Endothelial cell of umbilical vein (primary cell): ENCODE data around the gene KIAA0825. TPM values are rescaled to one million over a fixed set of nuclear protein-coding genes. Genes with fewer than 3 reads are reported as not detected.

ENCODE experiments used
- BruUV-seq: library from RNA; stranded (reverse); fragments of 400-500 nt; replicated peaks from 2 replicates; lab custom pipeline; 2021; lab: Mats Ljungman, UMichigan
- CTCF ChIA-PET: fragments of 300-600, 350-600 bp; sonication (Branson Sonifier 250); formaldehyde crosslinking; loops from one replicate; lab custom pipeline; 2021; ENCODE audit warnings: antibody characterized with exemption, inconsistent platforms; lab: Charles Lee
- POLR2A ChIA-PET: fragments of 300-600, 350-600 bp; sonication (Branson Sonifier 250); formaldehyde crosslinking; loops from one replicate; lab custom pipeline; 2021; ENCODE audit warnings: antibody characterized with exemption, inconsistent platforms; lab: Charles Lee
- DNase-seq: peaks from one replicate; pipeline ENCODE4 v3.0.0-alpha.2; 2011; ENCODE audit warnings: low read depth, low spot score
- FAIRE-seq: peaks from 2 replicates; lab custom pipeline; 2011; peaks lifted over from hg19 to GRCh38; lab: Jason Lieb, UNC
- H2AFZ ChIP-seq: 2 replicates; pipeline ENCODE4 v1.6.0; 2012; ENCODE audit warnings: low read depth, low read length, control low read depth, inconsistent platforms
- H3K27ac ChIP-seq: 2 replicates; pipeline ENCODE4 v1.5.1; 2011; ENCODE audit warnings: low read depth, mild to moderate bottlenecking, control low read depth, low read length, moderate library complexity; ENCODE audit not compliant: insufficient read depth
- H3K27me3 ChIP-seq, 2 experiments: 2 replicates each; pipeline versions ENCODE4 v1.6.0 to v1.6.1; 2011; ENCODE audit warnings: low read length in 2 of 2, mixed read lengths in 1 of 2; ENCODE audit not compliant: control insufficient read depth in 2 of 2, insufficient read depth in 2 of 2
- H3K36me3 ChIP-seq, 2 experiments: 2 replicates in 1 of 2; 3 replicates in 1 of 2; pipeline ENCODE4 v1.5.1; 2011; ENCODE audit warnings: low read length in 2 of 2, mild to moderate bottlenecking in 1 of 2, moderate library complexity in 1 of 2; ENCODE audit not compliant: control insufficient read depth in 2 of 2, insufficient read depth in 2 of 2; ENCODE audit errors: extremely low read depth in 1 of 2
- H3K4me1 ChIP-seq: 3 replicates; pipeline ENCODE4 v1.5.1; 2011; ENCODE audit warnings: mild to moderate bottlenecking, low read length; ENCODE audit not compliant: control insufficient read depth, insufficient read depth; ENCODE audit errors: extremely low read depth
- H3K4me2 ChIP-seq: 2 replicates; pipeline ENCODE4 v1.6.1; 2011; ENCODE audit warnings: low read length, control low read depth, mixed read lengths; ENCODE audit not compliant: insufficient read depth
- H3K4me3 ChIP-seq, 3 experiments: fragments of 200-600 bp in 1 of 3; sonication (generic), shearing (Covaris generic) in 1 of 3; replicated peaks in 1 of 3; 2 replicates each; pipeline ENCODE4 v1.5.1; 2011 to 2016; ENCODE audit warnings: control low read depth in 3 of 3, low read length in 3 of 3, mild to moderate bottlenecking in 2 of 3, inconsistent platforms in 1 of 3, low read depth in 1 of 3, moderate library complexity in 1 of 3; ENCODE audit not compliant: insufficient read depth in 1 of 3
- H3K79me2 ChIP-seq: 2 replicates; pipeline ENCODE4 v1.6.0; 2012; ENCODE audit warnings: low read length, inconsistent platforms; ENCODE audit not compliant: control insufficient read depth, insufficient read depth
- H3K9ac ChIP-seq: replicated peaks from 2 replicates; pipeline ENCODE3; 2011; ENCODE audit warnings: low read length, control low read depth; ENCODE audit not compliant: insufficient read depth; ENCODE audit errors: extremely low read depth
- H3K9me1 ChIP-seq: replicated peaks from 3 replicates; pipeline ENCODE4 v1.6.0; 2011; ENCODE audit warnings: mild to moderate bottlenecking, low read length; ENCODE audit not compliant: control insufficient read depth, insufficient read depth; ENCODE audit errors: extremely low read depth
- H3K9me3 ChIP-seq: replicated peaks from 2 replicates; pipeline ENCODE4 v1.5.1; 2012; ENCODE audit warnings: low read length, inconsistent platforms; ENCODE audit not compliant: control insufficient read depth, insufficient read depth
- H4K20me1 ChIP-seq: replicated peaks from 2 replicates; pipeline ENCODE3; 2011; ENCODE audit warnings: mild to moderate bottlenecking, low read length; ENCODE audit not compliant: control insufficient read depth, insufficient read depth; ENCODE audit errors: extremely low read depth
- EZH2 ChIP-seq: IDR thresholded peaks from 2 replicates; pipeline ENCODE4 v1.6.1; 2012; ENCODE audit warnings: borderline replicate concordance, low read depth, mild to moderate bottlenecking, moderate library complexity, low read length, inconsistent platforms; ENCODE audit not compliant: severe bottlenecking
- FOS ChIP-seq: IDR thresholded peaks from 2 replicates; pipeline ENCODE4 v1.6.1; 2011; ENCODE audit warnings: mild to moderate bottlenecking, low read length, moderate library complexity, borderline replicate concordance; ENCODE audit not compliant: insufficient read depth
- GATA2 ChIP-seq: IDR thresholded peaks from 2 replicates; pipeline ENCODE4 v1.7.0; 2011; ENCODE audit warnings: low read depth, mild to moderate bottlenecking, moderate library complexity, mixed read lengths, low read length; ENCODE audit not compliant: insufficient read length, insufficient read depth
- JUN ChIP-seq: IDR thresholded peaks from 2 replicates; pipeline ENCODE4 v1.6.1; 2011; ENCODE audit warnings: borderline replicate concordance, low read depth; ENCODE audit not compliant: insufficient read length, insufficient read depth
- MAX ChIP-seq: IDR thresholded peaks from 2 replicates; pipeline ENCODE4 v1.6.1; 2011; ENCODE audit not compliant: insufficient read depth, insufficient read length
- MYC ChIP-seq: IDR thresholded peaks from one replicate; pipeline ENCODE4 v1.6.1; 2011; ENCODE audit warnings: mild to moderate bottlenecking, low read depth, low read length
- POLR2A ChIP-seq: IDR thresholded peaks from 2 replicates; pipeline ENCODE4 v1.6.1; 2012; ENCODE audit warnings: low read depth, mild to moderate bottlenecking, control low read depth, low read length
- POLR2AphosphoS5 ChIP-seq: IDR thresholded peaks from 2 replicates; pipeline ENCODE4 v1.6.1; 2012; ENCODE audit warnings: low read depth, mild to moderate bottlenecking, control low read depth, low read length, moderate library complexity; ENCODE audit not compliant: insufficient read depth
- dilution Hi-C: fragments of 300-500 bp; cut with MboI; formaldehyde crosslinking; loops from one replicate; pipeline ENCODE4 v1.15.0; 2019; ENCODE audit warnings: low sequenced_read_pairs; ENCODE audit not compliant: extremely low pct_ligation_motif_present
- intact Hi-C: fragments of 100-400 bp; cut with micrococcal nuclease; formaldehyde crosslinking; loops from one replicate; pipeline ENCODE4 v1.10.0; 2022
- polyA plus RNA-seq, 4 experiments: library from polyadenylated mRNA; depleted of rRNA in 3 of 4; stranded (reverse) in 3 of 4; unstranded in 1 of 4; fragments of >200 nt; gene quantifications; 2 replicates each; pipeline versions ENCODE4 v1.2.1 to v1.2.3, GENCODE V29; 2011 to 2012; ENCODE audit warnings: missing spikeins in 1 of 4
- total RNA-seq: library from RNA; stranded (reverse); gene quantifications from 2 replicates; pipeline ENCODE4 v1.2.3, GENCODE V29; 2021
- TF ChIP-seq, protein P1 (sequence below), 2 donors: IDR thresholded peaks; 1 replicate in 1 of 2; 2 replicates in 1 of 2; pipeline ENCODE4 v1.5.1; 2011; ENCODE audit warnings: low read length in 2 of 2, mild to moderate bottlenecking in 2 of 2, moderate library complexity in 2 of 2, control low read depth in 1 of 2, inconsistent platforms in 1 of 2, low read depth in 1 of 2; ENCODE audit not compliant: insufficient read depth in 1 of 2; ENCODE audit errors: extremely low read depth in 1 of 2

The KIAA0825 gene
- total and polyA plus RNA-seq, 2 donors (not counting 3 experiments of a cell fraction or from before 2014, with no cell fraction given) = 0.15 to 1.1 TPM

- Histone ChIP-seq H3K4me1 (no peaks in the 10 kb centered on the region), H3K9ac (no peak overlapping the region), H4K20me1 (no peaks in the 10 kb centered on the region), H3K27ac (no peak overlapping the region), H3K4me3 (no peak overlapping the region), H3K36me3 (no peaks in the 10 kb centered on the region), H3K79me2 (no peaks in the 10 kb centered on the region), H3K9me1 (no peaks in the 10 kb centered on the region), H3K27me3 (no peaks in the 10 kb centered on the region), H3K4me2 (no peak overlapping the region), H2AFZ (no peak overlapping the region), H3K9me3 (no peaks in the 10 kb centered on the region)
- FAIRE-seq (no peak), DNase-seq (no peak)
- intact Hi-C loops = no loop called here
- dilution Hi-C loops = no loop called here
- TF ChIP-seq POLR2A = no peak
- TF ChIP-seq GATA2 = no peak
- no peak for TF ChIP-seq JUN
- TF ChIP-seq POLR2AphosphoS5 = no peak
- TF ChIP-seq FOS = no peak
- TF ChIP-seq MAX = no peak
- no peak for TF ChIP-seq MYC
- no peak for TF ChIP-seq EZH2
- TF ChIP-seq, protein P1, sequence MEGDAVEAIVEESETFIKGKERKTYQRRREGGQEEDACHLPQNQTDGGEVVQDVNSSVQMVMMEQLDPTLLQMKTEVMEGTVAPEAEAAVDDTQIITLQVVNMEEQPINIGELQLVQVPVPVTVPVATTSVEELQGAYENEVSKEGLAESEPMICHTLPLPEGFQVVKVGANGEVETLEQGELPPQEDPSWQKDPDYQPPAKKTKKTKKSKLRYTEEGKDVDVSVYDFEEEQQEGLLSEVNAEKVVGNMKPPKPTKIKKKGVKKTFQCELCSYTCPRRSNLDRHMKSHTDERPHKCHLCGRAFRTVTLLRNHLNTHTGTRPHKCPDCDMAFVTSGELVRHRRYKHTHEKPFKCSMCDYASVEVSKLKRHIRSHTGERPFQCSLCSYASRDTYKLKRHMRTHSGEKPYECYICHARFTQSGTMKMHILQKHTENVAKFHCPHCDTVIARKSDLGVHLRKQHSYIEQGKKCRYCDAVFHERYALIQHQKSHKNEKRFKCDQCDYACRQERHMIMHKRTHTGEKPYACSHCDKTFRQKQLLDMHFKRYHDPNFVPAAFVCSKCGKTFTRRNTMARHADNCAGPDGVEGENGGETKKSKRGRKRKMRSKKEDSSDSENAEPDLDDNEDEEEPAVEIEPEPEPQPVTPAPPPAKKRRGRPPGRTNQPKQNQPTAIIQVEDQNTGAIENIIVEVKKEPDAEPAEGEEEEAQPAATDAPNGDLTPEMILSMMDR (IDR thresholded peaks at IDR 0.05; ENCODE audit: extremely low read depth in 1 of 2, insufficient read depth in 1 of 2, low read depth in 1 of 2, low read length in 2 of 2) = no peak
- BruUV-seq = no TSS peak
- ChIA-PET CTCF (no interaction called here), POLR2A (no interaction called here)
These were observed 291.8 kb downstream of the KIAA0825 start for GRCh38 chr5:94326586-94326985.
